SH-SY5Y (cell line): ENCODE data around the gene ARFGAP1.

Experiments used
- GATA2 ChIP-seq: IDR thresholded peaks from 2 replicates; pipeline ENCODE4 v1.6.1; 2011; ENCODE audit warnings: mild to moderate bottlenecking, low read depth, low read length
- GATA3 ChIP-seq: IDR thresholded peaks from 2 replicates; pipeline ENCODE4 v1.6.1; 2011; ENCODE audit warnings: low read depth, mild to moderate bottlenecking, low read length, moderate library complexity

Gene ARFGAP1

DNA sequence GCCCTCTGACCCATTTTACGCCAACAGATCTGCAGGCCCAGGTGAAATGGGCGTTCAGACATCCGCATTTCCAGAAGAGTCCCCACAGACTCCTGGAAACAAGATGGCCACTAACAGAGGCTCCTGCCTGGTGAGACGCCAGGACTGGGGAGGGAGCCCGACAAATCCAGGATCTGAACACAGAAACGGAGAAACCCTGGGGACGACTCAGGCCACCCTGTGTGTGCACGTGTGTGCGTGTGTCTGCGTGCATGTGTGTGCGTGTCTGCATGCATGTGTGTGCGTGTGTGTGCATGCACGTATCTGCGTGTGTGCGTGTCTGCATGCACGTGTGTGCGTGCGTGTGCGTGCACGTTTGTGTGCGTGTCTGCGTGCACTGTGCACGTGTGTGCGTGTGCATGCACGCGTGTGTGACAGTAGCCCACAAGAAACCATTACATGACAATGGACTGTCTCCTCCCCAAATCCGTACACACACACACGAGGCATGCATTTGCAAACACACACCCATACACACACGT lies 63.7 kb downstream of the ARFGAP1 start:
- TF ChIP-seq GATA3 (no peak), GATA2 (no peak)

DNA sequence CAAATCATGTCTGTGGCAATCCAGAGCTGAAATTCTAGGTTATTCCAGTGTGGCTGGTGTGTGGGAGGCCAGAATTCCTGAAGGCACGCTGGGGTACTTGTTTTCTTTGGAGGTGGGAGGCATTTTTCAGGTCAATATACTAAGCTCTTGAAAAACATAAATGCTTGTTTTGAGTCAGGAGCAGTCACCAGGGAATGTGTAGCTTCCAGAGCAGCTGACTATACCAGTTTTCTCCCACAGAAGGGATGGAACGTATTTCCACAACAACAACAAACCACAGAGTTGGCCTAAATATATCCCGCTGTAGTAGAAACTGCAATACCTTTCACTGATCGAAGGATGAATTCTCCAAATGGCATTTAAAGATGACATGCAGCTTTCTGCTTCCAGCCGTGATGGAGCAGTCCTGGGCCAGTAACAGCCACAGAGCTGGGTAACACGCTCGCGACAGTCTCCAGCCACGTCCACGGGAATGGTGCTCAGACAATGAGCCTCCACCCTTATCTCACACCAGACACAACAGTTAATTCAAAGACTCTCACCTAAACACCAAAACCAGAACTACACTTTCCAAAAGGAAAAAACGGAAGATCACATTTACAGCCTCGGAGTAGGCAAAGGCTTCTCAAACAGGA lies 65.3 kb downstream of the ARFGAP1 start:
- no peak for TF ChIP-seq GATA3
- TF ChIP-seq GATA2, result no peak
